Parathyroid adenoma (tissue), 2 donors: ENCODE measurements around the gene SERPINI2.
"Not testable (repeated sequence)": the region's sequence is repeated elsewhere in the genome, so short reads cannot be mapped to it uniquely, and the experiment has no call there.

Experiments
- H2AFZ ChIP-seq: fragments of 300-600 bp; sonication (generic); one replicate; pipeline ENCODE4 v1.7.0; 2017; ENCODE audit warnings: antibody characterized with exemption, mild to moderate bottlenecking
- H3K27ac ChIP-seq: fragments of 300-600 bp; sonication (generic); one replicate; pipeline ENCODE4 v1.7.0; 2017
- H3K27me3 ChIP-seq: fragments of 300-600 bp; sonication (generic); one replicate; pipeline ENCODE4 v1.7.0; 2017; ENCODE audit warnings: low read length; ENCODE audit not compliant: control insufficient read depth, insufficient read depth
- H3K36me3 ChIP-seq: fragments of 300-600 bp; sonication (generic); one replicate; pipeline ENCODE4 v1.7.0; 2017; ENCODE audit warnings: low read length; ENCODE audit not compliant: control insufficient read depth, insufficient read depth
- H3K4me1 ChIP-seq: fragments of 300-600 bp; sonication (generic); one replicate; pipeline ENCODE4 v1.7.0; 2017; ENCODE audit warnings: control low read depth
- H3K4me2 ChIP-seq: fragments of 300-600 bp; sonication (generic); one replicate; pipeline ENCODE4 v1.7.0; 2017; ENCODE audit warnings: low read length
- H3K4me3 ChIP-seq: fragments of 300-600 bp; sonication (generic); one replicate; pipeline ENCODE4 v1.7.0; 2017; ENCODE audit warnings: low read depth, low read length
- H3K79me2 ChIP-seq: fragments of 300-600 bp; sonication (generic); one replicate; pipeline ENCODE4 v1.7.0; 2017; ENCODE audit warnings: control low read depth
- H3K9ac ChIP-seq: fragments of 300-600 bp; sonication (generic); one replicate; pipeline ENCODE4 v1.7.0; 2017; ENCODE audit warnings: mild to moderate bottlenecking
- H3K9me3 ChIP-seq: fragments of 300-600 bp; sonication (generic); one replicate; pipeline ENCODE4 v1.7.0; 2017; ENCODE audit warnings: low read length; ENCODE audit not compliant: control insufficient read depth
- CTCF ChIP-seq: fragments of 300-600 bp; sonication (generic); IDR thresholded peaks from one replicate; pipeline ENCODE4 v1.7.0; 2017; ENCODE audit warnings: antibody characterized with exemption, mild to moderate bottlenecking
- donor health status: primary hyperparathyroidism.

The SERPINI2 gene

GRCh38 chr3:167445491-167445890 is 28.4 kb downstream of the SERPINI2 start:
- no peaks in the 10 kb centered on the region for H3K36me3 ChIP-seq
- TF ChIP-seq CTCF = no peak
- H3K4me1 ChIP-seq = no peaks in the 10 kb centered on the region
- no peaks in the 10 kb centered on the region for H3K9me3 ChIP-seq
- no peak overlapping the region for H3K4me3 ChIP-seq
- no peak overlapping the region for H2AFZ ChIP-seq
- no peak overlapping the region for H3K4me2 ChIP-seq
- no peaks in the 10 kb centered on the region for H3K27me3 ChIP-seq
- no peak overlapping the region for H3K27ac ChIP-seq
- H3K79me2 ChIP-seq = no peaks in the 10 kb centered on the region
- no peak overlapping the region for H3K9ac ChIP-seq

- H3K4me3 ChIP-seq = no peak overlapping the region
- H3K27me3 ChIP-seq = no peaks in the 10 kb centered on the region
- no peaks in the 10 kb centered on the region for H3K79me2 ChIP-seq
- H3K4me2 ChIP-seq = no peak overlapping the region
- no peak overlapping the region for H3K9ac ChIP-seq
- H3K27ac ChIP-seq = no peak overlapping the region
- no peak overlapping the region for H2AFZ ChIP-seq
- no peaks in the 10 kb centered on the region for H3K9me3 ChIP-seq
- H3K36me3 ChIP-seq = no peaks in the 10 kb centered on the region
- no peaks in the 10 kb centered on the region for H3K4me1 ChIP-seq
- TF ChIP-seq CTCF = no peak
These were observed 32.6 kb downstream of the SERPINI2 start for GRCh38 chr3:167441256-167441655.

GRCh38 chr3:167437428-167438139 is 36.3 kb downstream of the SERPINI2 start:
- H3K9ac ChIP-seq = no peak overlapping the region
- H2AFZ ChIP-seq = no peak overlapping the region
- no peak for TF ChIP-seq CTCF
- H3K79me2 ChIP-seq = no peaks in the 10 kb centered on the region
- H3K36me3 ChIP-seq = no peaks in the 10 kb centered on the region
- H3K4me3 ChIP-seq = no peak overlapping the region
- H3K9me3 ChIP-seq = no peaks in the 10 kb centered on the region
- no peak overlapping the region for H3K27ac ChIP-seq
- H3K27me3 ChIP-seq = no peaks in the 10 kb centered on the region
- H3K4me1 ChIP-seq = no peaks in the 10 kb centered on the region
- no peak overlapping the region for H3K4me2 ChIP-seq

GRCh38 chr3:167426962-167427361 is 46.9 kb downstream of the SERPINI2 start:
- not testable (repeated sequence) for H3K27me3 ChIP-seq, H3K4me2 ChIP-seq, H2AFZ ChIP-seq, H3K27ac ChIP-seq, H3K4me1 ChIP-seq, H3K79me2 ChIP-seq, H3K9me3 ChIP-seq, H3K9ac ChIP-seq, H3K4me3 ChIP-seq, H3K36me3 ChIP-seq

GRCh38 chr3:167422396-167422795 is 51.4 kb downstream of the SERPINI2 start:
- H3K4me3 ChIP-seq, H3K36me3 ChIP-seq, H3K27ac ChIP-seq, H3K4me2 ChIP-seq, H3K4me1 ChIP-seq, H2AFZ ChIP-seq, H3K9ac ChIP-seq, H3K27me3 ChIP-seq, H3K79me2 ChIP-seq, H3K9me3 ChIP-seq: not testable (repeated sequence)

GRCh38 chr3:167409611-167410010 is 64.2 kb downstream of the SERPINI2 start:
- H3K9ac ChIP-seq = no peak overlapping the region
- no peaks in the 10 kb centered on the region for H3K9me3 ChIP-seq
- H3K4me3 ChIP-seq = no peak overlapping the region
- no peaks in the 10 kb centered on the region for H3K79me2 ChIP-seq
- H2AFZ ChIP-seq = no peak overlapping the region
- H3K4me2 ChIP-seq = no peak overlapping the region
- no peaks in the 10 kb centered on the region for H3K4me1 ChIP-seq
- no peaks in the 10 kb centered on the region for H3K36me3 ChIP-seq
- no peak overlapping the region for H3K27ac ChIP-seq
- no peaks in the 10 kb centered on the region for H3K27me3 ChIP-seq
- no peak for TF ChIP-seq CTCF
